Measurements from ENCODE around the gene FAM168A.

GRCh38 chr11:73414977-73415651 lies 182.8 kb downstream of the FAM168A start:
- TF ChIP-seq CTCF (IDR thresholded peaks at IDR 0.05 in 8 of 11, conservative IDR thresholded peaks at IDR 0.05 in 3 of 11): no peak
- no peak for TF ChIP-seq POLR2AphosphoS5 (IDR thresholded peaks at IDR 0.05)

Measured in spleen (tissue), 7 donors.